Stimulated activated CD4-positive, alpha-beta T cell treated with anti-CD3 and anti-CD28 coated beads, Interleukin-4, amount 100 ng/mL, for 48 hours (primary cell): ENCODE data around the gene OR9A4.

ENCODE experiments used
- DNase-seq, 2 donors: peaks; one replicate each; pipeline ENCODE4 v3.0.0-alpha.2; 2020; ENCODE audit warnings: low read depth in 2 of 2

The OR9A4 gene

DNA sequence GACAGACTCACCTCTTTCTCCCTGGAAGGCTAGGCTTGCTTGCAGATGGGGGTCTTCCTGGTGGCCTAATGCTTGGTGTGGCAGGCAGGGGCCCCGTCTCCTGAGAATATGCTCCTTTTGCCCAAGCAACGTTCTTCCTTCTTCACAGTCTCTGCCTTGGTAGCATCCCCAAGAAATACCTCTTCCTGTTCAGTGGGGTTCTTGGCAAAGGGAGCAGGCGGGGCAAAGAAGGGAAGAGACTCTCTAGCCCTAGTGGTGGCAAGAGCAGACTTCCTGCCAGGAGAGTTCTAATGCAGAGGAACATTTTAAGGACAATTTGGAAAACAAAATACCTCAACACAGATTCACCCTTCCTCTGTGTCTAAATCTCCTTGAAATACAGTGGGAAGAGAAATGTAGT is 30.6 kb downstream of the OR9A4 start, which contains the start of gene CLEC5A:
Gene CLEC5A (minus strand): TSS at position 179 of the 400 bp plus-strand sequence. CDS start 682 bp downstream, outside the sequence.
- DNase-seq = no peak

DNA sequence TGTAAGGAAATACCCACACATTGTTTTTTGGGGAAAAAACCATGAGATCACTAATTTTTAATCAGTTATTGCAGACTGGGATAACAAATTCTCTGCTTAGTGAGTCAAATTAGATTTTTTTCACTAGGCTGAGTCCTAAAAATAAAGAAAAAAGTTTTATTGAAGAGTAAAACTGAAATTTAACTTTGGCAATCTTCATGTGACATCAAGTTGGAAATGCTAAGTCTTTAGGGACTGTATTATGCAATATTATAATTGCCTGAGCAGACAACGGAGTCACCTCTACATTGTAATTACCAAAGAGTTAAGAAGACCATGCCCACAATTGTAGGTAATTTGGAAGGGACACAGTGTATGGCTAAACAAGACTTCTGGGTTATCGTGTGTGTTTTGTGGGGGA is 32.8 kb downstream of the OR9A4 start:
- no peak for DNase-seq

DNA sequence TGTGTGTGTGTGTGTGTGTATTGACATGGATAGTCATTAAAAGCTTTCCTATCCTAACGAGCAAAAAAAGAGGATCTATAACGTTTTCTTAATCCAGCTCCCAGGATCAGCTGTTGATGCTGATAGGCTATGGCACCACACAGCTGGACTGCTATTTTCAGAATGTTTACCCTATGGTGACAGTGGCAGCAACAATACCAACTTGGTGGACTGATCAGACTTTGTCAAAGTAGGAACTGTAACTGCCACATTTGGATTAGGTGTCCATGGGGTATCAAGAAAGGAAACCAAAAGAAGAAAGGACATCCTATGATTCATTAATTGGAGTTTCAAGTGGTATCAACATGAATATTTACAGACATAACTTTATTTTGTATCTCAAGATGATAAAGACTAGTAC is 33.3 kb downstream of the OR9A4 start:
- no peak for DNase-seq

DNA sequence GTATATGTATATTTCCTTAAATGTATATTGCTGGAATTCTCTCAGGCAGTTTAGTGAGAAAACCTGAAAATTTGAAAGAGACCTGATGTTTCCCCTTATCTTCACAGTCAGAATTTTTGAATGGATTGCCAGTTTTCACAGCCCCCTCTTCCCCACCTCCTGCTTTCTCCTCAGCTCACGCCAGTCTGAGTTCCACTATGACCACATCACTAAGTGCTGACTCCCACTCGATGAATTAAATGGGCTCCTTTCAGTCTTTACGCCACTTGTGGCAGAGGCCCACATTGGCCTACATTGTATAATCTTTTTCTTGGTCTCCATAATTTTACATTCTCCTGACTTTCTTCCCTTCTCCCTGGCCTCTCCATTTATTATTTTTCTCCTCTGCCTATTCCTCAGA is 33.7 kb downstream of the OR9A4 start:
- DNase-seq = no peak

DNA sequence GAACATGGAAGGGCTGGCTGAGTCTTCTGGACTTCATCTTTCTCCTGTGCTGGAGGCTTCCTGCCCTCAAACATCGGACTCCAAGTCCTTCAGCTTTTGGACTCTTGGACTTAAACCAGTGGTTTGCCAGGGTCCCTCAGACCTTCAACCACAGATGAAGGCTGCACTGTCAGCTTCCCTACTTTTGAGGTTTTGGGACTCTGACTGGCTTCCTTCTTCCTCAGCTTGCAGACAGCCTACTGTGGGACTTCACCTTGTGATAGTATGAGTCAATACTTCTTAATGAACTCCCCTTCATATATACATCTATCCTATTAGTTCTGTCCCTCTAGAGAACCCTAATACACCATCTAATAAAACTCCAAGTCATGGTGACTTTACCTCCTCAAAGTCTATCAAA is 34.6 kb downstream of the OR9A4 start:
- DNase-seq = no peak

DNA sequence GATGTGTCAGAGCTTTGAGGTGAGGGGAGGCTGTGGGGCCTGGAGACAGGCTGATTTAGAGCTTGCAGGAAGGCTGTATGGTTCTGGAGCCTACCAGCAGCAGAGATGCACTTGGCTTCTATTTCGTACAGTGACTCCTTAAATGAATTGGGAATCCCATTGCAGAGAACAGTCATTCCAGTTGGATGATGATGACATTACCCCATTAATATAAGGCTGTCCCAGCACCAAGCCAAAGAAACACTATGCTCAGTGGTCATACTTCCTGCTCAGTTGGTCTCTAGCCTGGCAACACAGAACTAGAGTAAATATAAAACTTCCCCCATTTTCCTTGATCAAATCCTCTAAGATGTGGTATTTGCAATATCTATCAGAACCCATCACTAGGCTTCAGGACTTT is 36.3 kb downstream of the OR9A4 start:
- no peak for DNase-seq

DNA sequence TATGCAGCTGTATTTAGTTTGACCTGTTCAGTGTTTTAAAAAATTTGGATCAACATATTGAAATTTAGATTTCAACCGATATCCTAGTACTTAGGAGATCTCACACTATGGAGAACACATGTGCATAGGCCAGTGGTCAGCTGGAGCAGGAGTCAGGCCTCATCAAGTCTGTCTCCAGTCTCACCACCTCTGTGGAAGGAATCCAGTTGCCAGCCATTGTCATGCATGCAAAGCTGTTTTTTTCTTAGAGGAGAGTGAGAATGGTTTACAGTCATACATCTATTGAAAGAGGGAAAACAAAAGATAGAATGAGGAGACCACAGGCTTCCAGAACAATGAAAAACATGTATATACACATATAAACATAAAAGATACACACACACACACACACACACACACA is 38.1 kb downstream of the OR9A4 start:
- DNase-seq = no peak

DNA sequence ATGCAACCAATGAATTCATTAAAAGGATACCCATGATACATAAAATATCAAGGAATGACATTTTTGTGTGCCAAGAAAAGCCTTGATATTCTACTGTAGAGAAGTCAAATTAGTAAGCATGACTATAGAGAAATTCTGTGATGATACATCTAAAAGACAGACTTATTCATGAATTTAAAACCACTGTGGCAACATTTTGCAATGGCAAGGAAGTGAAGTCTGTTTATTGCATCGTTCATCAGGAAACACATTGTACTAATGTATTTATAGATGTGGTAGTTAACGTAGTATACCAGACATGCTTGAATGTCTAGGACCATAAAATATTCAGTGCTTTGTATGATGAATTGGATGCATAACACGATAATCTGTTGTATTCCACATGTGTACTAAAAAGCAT is 39.9 kb downstream of the OR9A4 start:
- no peak for DNase-seq

DNA sequence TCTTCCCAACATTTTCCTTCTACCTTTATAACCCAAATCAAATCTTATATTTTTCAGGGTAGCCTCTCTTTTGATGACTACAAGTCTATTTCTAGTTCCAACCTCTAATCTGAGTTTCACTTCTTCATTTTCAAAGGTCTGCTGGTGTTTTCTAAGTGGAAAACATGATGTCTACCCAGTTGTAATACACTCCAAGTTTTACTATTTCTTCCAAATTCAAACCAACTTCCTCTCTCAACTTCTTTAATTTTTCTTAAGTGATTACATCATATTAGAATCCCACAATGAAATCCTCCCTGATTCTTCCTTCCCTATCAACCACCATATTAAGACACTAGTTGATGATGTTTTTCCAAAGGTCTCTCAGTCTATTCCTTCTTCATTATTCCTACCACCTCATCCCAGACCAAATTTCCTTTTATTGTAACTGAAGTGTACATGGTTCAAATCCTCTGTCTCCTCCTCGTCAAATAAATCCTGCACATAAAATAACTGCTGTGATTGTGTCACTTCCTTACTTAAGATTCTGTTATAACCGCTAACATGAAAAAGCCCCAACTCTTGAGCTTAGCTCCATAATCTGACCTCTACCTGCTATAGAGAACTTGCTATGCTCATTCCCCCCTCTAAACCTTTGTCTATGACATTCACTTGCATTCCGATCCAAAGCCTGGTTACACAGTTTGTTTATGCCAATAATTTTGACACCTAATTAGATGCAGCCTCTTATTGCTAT is 44.7 kb downstream of the OR9A4 start:
- no peak for DNase-seq
